ENCODE measurements around the gene SEPTIN5. TPM values are rescaled to one million over a fixed set of nuclear protein-coding genes. Genes with fewer than 3 reads are reported as not detected.

The SEPTIN5 gene
- total RNA-seq, 1 experiment from 2014 or later: 22.4 TPM

GRCh38 chr22:19710020-19710768 is 4.1 kb upstream of the SEPTIN5 start (continued):
- TF ChIP-seq PRDM15 (CRISPR knock-in tag; IDR thresholded peaks at IDR 0.05) (no peak), GABPB1 (CRISPR knock-in tag; IDR thresholded peaks at IDR 0.05) (no peak), NFATC4 (CRISPR knock-in tag; IDR thresholded peaks at IDR 0.05) (no peak), JUN (CRISPR knock-in tag; IDR thresholded peaks at IDR 0.05) (no peak)
- TF ChIP-seq, protein P1, sequence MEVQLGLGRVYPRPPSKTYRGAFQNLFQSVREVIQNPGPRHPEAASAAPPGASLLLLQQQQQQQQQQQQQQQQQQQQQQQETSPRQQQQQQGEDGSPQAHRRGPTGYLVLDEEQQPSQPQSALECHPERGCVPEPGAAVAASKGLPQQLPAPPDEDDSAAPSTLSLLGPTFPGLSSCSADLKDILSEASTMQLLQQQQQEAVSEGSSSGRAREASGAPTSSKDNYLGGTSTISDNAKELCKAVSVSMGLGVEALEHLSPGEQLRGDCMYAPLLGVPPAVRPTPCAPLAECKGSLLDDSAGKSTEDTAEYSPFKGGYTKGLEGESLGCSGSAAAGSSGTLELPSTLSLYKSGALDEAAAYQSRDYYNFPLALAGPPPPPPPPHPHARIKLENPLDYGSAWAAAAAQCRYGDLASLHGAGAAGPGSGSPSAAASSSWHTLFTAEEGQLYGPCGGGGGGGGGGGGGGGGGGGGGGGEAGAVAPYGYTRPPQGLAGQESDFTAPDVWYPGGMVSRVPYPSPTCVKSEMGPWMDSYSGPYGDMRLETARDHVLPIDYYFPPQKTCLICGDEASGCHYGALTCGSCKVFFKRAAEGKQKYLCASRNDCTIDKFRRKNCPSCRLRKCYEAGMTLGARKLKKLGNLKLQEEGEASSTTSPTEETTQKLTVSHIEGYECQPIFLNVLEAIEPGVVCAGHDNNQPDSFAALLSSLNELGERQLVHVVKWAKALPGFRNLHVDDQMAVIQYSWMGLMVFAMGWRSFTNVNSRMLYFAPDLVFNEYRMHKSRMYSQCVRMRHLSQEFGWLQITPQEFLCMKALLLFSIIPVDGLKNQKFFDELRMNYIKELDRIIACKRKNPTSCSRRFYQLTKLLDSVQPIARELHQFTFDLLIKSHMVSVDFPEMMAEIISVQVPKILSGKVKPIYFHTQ (CRISPR knock-in tag; IDR thresholded peaks at IDR 0.05): no peak

- ChIA-PET CTCF (interaction anchor here (0.9 to 4.2 kb wide), 6 partner anchors 13 to 79 kb away, joined by 3 to 34 read pairs (median 6); partner anchors contain the start of gene GP1BB), POLR2A (no interaction called here)
- Mint-ChIP-seq H3K27ac (no peak overlapping the region), H3K9me3 (no peaks in the 10 kb centered on the region), H3K4me3 (no peak overlapping the region), H3K27me3 (ENCODE audit: low read depth) (peaks cover 33% of the 10 kb centered on the region), H3K36me3 (no peaks in the 10 kb centered on the region), H3K4me1 (peaks cover 27% of the 10 kb centered on the region)
- ATAC-seq: no peak
- peak; percentile 8 for DNase-seq (ENCODE audit: low spot score)
- TF ChIP-seq, protein P1 (CRISPR knock-in tag; IDR thresholded peaks at IDR 0.05): no peak
- no peak for TF ChIP-seq NFYB (CRISPR knock-in tag; conservative IDR thresholded peaks at IDR 0.05; ENCODE audit: low read depth)
- no peak for TF ChIP-seq ZNF232 (CRISPR knock-in tag; IDR thresholded peaks at IDR 0.05)
- no peak for TF ChIP-seq ZNF423 (CRISPR knock-in tag; IDR thresholded peaks at IDR 0.05)
- TF ChIP-seq, protein P2, sequence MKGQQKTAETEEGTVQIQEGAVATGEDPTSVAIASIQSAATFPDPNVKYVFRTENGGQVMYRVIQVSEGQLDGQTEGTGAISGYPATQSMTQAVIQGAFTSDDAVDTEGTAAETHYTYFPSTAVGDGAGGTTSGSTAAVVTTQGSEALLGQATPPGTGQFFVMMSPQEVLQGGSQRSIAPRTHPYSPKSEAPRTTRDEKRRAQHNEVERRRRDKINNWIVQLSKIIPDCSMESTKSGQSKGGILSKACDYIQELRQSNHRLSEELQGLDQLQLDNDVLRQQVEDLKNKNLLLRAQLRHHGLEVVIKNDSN (CRISPR knock-in tag; IDR thresholded peaks at IDR 0.05): no peak
- no peak for TF ChIP-seq ATF1 (CRISPR knock-in tag; IDR thresholded peaks at IDR 0.05)
- TF ChIP-seq ZNF512 (CRISPR knock-in tag; IDR thresholded peaks at IDR 0.05; ENCODE audit: borderline replicate concordance): no peak
- TF ChIP-seq, protein P3, sequence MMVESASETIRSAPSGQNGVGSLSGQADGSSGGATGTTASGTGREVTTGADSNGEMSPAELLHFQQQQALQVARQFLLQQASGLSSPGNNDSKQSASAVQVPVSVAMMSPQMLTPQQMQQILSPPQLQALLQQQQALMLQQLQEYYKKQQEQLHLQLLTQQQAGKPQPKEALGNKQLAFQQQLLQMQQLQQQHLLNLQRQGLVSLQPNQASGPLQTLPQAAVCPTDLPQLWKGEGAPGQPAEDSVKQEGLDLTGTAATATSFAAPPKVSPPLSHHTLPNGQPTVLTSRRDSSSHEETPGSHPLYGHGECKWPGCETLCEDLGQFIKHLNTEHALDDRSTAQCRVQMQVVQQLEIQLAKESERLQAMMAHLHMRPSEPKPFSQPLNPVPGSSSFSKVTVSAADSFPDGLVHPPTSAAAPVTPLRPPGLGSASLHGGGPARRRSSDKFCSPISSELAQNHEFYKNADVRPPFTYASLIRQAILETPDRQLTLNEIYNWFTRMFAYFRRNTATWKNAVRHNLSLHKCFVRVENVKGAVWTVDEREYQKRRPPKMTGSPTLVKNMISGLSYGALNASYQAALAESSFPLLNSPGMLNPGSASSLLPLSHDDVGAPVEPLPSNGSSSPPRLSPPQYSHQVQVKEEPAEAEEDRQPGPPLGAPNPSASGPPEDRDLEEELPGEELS (CRISPR knock-in tag; IDR thresholded peaks at IDR 0.05): no peak
- TF ChIP-seq, protein P4, sequence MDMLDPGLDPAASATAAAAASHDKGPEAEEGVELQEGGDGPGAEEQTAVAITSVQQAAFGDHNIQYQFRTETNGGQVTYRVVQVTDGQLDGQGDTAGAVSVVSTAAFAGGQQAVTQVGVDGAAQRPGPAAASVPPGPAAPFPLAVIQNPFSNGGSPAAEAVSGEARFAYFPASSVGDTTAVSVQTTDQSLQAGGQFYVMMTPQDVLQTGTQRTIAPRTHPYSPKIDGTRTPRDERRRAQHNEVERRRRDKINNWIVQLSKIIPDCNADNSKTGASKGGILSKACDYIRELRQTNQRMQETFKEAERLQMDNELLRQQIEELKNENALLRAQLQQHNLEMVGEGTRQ (CRISPR knock-in tag; IDR thresholded peaks at IDR 0.05): no peak
- no peak for TF ChIP-seq E2F1 (CRISPR knock-in tag; IDR thresholded peaks at IDR 0.05)
- TF ChIP-seq, protein P5, sequence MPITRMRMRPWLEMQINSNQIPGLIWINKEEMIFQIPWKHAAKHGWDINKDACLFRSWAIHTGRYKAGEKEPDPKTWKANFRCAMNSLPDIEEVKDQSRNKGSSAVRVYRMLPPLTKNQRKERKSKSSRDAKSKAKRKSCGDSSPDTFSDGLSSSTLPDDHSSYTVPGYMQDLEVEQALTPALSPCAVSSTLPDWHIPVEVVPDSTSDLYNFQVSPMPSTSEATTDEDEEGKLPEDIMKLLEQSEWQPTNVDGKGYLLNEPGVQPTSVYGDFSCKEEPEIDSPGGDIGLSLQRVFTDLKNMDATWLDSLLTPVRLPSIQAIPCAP (CRISPR knock-in tag; IDR thresholded peaks at IDR 0.05): no peak
- no peak for TF ChIP-seq GABPB1 (CRISPR knock-in tag; IDR thresholded peaks at IDR 0.05)
- no peak for TF ChIP-seq TCF7 (CRISPR knock-in tag; IDR thresholded peaks at IDR 0.05; ENCODE audit: low read depth)
Observed at GRCh38 chr22:19710769-19711106, 3.6 kb upstream of the SEPTIN5 start.

All from WTC11 (cell line).